Suprapubic skin (tissue), 4 donors: ENCODE data around the gene KLHL25.

Experiments used
- POLR2A ChIP-seq, 2 donors: fragments of 450-650 bp; IDR thresholded peaks; one replicate each; pipeline ENCODE4 v1.6.1; 2017; ENCODE audit warnings: antibody characterized with exemption in 2 of 2, mild to moderate bottlenecking in 2 of 2, moderate library complexity in 2 of 2
- POLR2AphosphoS5 ChIP-seq, 3 donors: sonication (generic); formaldehyde crosslinking; IDR thresholded peaks; one replicate each; pipeline ENCODE4 v1.6.1; 2017; ENCODE audit warnings: antibody characterized with exemption in 3 of 3
- TF ChIP-seq, protein P1 (sequence below), 2 donors: fragments of 200-600 bp in 1 of 2; fragments of 450-650 bp in 1 of 2; sonication (generic) in 1 of 2; IDR thresholded peaks; one replicate each; pipeline ENCODE4 v1.5.1; 2016 to 2019; ENCODE audit warnings: antibody characterized with exemption in 2 of 2, mild to moderate bottlenecking in 1 of 2, moderate library complexity in 1 of 2

DNA sequence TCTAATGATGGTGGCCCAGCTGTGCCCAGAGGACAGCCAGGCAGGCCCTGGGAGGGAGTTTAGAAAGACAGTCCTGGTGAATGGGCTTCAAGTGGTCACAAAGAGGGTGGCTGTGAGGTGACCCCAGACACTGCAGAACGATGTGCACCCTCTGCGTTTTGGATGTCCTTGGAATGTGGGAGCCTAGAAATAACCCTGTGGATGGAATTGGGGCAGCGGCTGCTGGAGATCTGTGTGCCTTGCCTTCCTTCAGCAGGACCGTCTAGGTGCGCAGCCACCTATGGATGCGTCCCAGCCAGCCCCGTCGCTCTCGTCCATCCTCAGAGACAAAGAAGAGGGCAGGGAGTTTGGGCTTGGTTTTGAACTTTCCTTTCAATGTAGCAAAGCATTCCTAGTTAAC is 46.5 kb downstream of the KLHL25 start:
- TF ChIP-seq, protein P1, sequence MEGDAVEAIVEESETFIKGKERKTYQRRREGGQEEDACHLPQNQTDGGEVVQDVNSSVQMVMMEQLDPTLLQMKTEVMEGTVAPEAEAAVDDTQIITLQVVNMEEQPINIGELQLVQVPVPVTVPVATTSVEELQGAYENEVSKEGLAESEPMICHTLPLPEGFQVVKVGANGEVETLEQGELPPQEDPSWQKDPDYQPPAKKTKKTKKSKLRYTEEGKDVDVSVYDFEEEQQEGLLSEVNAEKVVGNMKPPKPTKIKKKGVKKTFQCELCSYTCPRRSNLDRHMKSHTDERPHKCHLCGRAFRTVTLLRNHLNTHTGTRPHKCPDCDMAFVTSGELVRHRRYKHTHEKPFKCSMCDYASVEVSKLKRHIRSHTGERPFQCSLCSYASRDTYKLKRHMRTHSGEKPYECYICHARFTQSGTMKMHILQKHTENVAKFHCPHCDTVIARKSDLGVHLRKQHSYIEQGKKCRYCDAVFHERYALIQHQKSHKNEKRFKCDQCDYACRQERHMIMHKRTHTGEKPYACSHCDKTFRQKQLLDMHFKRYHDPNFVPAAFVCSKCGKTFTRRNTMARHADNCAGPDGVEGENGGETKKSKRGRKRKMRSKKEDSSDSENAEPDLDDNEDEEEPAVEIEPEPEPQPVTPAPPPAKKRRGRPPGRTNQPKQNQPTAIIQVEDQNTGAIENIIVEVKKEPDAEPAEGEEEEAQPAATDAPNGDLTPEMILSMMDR (IDR thresholded peaks at IDR 0.05): no peak
- TF ChIP-seq POLR2A (IDR thresholded peaks at IDR 0.05) (no peak), POLR2AphosphoS5 (IDR thresholded peaks at IDR 0.05) (no peak)
